Endothelial cell of umbilical vein (primary cell): ENCODE results near the gene FUT8.

Source experiments
- CTCF ChIP-seq, 2 donors: IDR thresholded peaks; 1 replicate in 1 of 2; 2 replicates in 1 of 2; pipeline ENCODE4 v1.5.1; 2011; ENCODE audit warnings: low read length in 2 of 2, mild to moderate bottlenecking in 2 of 2, moderate library complexity in 2 of 2, control low read depth in 1 of 2, inconsistent platforms in 1 of 2, low read depth in 1 of 2; ENCODE audit not compliant: insufficient read depth in 1 of 2; ENCODE audit errors: extremely low read depth in 1 of 2
- EZH2 ChIP-seq: IDR thresholded peaks from 2 replicates; pipeline ENCODE4 v1.6.1; 2012; ENCODE audit warnings: borderline replicate concordance, low read depth, mild to moderate bottlenecking, moderate library complexity, low read length, inconsistent platforms; ENCODE audit not compliant: severe bottlenecking
- FOS ChIP-seq: IDR thresholded peaks from 2 replicates; pipeline ENCODE4 v1.6.1; 2011; ENCODE audit warnings: mild to moderate bottlenecking, low read length, moderate library complexity, borderline replicate concordance; ENCODE audit not compliant: insufficient read depth
- MAX ChIP-seq: IDR thresholded peaks from 2 replicates; pipeline ENCODE4 v1.6.1; 2011; ENCODE audit not compliant: insufficient read depth, insufficient read length
- POLR2A ChIP-seq: IDR thresholded peaks from 2 replicates; pipeline ENCODE4 v1.6.1; 2012; ENCODE audit warnings: low read depth, mild to moderate bottlenecking, control low read depth, low read length
- POLR2AphosphoS5 ChIP-seq: IDR thresholded peaks from 2 replicates; pipeline ENCODE4 v1.6.1; 2012; ENCODE audit warnings: low read depth, mild to moderate bottlenecking, control low read depth, low read length, moderate library complexity; ENCODE audit not compliant: insufficient read depth

- TF ChIP-seq CTCF (IDR thresholded peaks at IDR 0.05; ENCODE audit: extremely low read depth in 1 of 2, insufficient read depth in 1 of 2, low read depth in 1 of 2, low read length in 2 of 2) (no peak), MAX (no peak), POLR2AphosphoS5 (no peak), FOS (no peak), POLR2A (no peak), EZH2 (no peak)
These were observed 216.1 kb downstream of the FUT8 start for GRCh38 chr14:65628664-65629063.
